AG10803 (cell line): ENCODE data around the gene SIGLEC15.

Source experiments
- DNase-seq: peaks from one replicate; pipeline ENCODE4 v3.0.0; 2010; ENCODE audit warnings: low read depth
- H3K4me3 ChIP-seq: 2 replicates; pipeline ENCODE4 v1.5.1; 2011; ENCODE audit warnings: mild to moderate bottlenecking, low read length, control low read depth
- TF ChIP-seq, protein P1 (sequence below): conservative IDR thresholded peaks from 2 replicates; pipeline ENCODE4 v1.5.1; 2011; ENCODE audit warnings: mild to moderate bottlenecking, low read length, control low read depth, inconsistent platforms

The SIGLEC15 gene

DNA sequence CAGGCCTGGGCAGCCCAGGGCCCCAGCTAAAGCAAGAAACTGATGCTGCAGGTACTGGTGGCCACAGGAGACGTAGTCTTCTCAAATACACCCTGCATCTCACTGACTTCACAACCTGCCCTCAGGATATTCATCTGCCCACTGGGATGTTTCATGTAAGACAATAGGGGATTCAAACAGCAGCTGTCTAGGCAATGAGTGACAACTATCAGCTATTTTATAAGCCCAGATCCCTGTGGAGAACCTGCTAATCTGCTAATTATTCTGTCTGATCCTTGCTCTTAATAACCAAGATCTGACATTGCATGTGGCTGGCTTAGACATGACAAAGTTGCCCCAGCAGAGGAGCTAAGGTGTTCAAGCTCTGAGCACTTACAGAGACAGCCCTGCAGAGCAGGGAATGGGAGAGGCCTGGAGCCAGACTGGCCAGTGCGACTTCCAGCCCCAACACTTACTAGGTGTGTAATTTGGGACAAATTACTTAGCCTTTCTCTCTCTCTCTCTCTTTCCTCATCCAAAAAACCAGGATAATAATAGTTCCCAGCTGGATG, 28.6 kb downstream of the SIGLEC15 start:
- TF ChIP-seq, protein P1, sequence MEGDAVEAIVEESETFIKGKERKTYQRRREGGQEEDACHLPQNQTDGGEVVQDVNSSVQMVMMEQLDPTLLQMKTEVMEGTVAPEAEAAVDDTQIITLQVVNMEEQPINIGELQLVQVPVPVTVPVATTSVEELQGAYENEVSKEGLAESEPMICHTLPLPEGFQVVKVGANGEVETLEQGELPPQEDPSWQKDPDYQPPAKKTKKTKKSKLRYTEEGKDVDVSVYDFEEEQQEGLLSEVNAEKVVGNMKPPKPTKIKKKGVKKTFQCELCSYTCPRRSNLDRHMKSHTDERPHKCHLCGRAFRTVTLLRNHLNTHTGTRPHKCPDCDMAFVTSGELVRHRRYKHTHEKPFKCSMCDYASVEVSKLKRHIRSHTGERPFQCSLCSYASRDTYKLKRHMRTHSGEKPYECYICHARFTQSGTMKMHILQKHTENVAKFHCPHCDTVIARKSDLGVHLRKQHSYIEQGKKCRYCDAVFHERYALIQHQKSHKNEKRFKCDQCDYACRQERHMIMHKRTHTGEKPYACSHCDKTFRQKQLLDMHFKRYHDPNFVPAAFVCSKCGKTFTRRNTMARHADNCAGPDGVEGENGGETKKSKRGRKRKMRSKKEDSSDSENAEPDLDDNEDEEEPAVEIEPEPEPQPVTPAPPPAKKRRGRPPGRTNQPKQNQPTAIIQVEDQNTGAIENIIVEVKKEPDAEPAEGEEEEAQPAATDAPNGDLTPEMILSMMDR = no peak
- DNase-seq = no peak
- no peak overlapping the region for H3K4me3 ChIP-seq

DNA sequence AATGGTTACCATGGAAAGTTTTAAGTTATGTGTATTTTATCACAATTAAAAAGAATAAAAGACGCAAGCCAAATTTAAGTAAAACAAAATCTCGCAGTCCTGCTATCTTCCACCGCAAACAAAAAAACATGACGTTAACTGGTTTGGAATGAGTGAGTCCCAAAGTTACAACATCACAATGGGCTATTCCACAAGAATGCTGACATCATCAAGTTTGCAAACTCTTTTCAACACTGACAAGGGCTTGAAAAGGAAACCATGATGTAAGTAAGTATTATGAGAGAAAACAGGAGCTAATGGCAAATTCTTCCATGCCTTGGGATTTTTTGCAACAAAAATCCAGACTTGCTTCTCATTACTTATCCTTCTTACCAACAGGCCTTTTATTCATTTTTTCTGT, 31.1 kb downstream of the SIGLEC15 start:
- TF ChIP-seq, protein P1 = no peak
- peak; percentile 75 for DNase-seq
- no peak overlapping the region for H3K4me3 ChIP-seq

DNA sequence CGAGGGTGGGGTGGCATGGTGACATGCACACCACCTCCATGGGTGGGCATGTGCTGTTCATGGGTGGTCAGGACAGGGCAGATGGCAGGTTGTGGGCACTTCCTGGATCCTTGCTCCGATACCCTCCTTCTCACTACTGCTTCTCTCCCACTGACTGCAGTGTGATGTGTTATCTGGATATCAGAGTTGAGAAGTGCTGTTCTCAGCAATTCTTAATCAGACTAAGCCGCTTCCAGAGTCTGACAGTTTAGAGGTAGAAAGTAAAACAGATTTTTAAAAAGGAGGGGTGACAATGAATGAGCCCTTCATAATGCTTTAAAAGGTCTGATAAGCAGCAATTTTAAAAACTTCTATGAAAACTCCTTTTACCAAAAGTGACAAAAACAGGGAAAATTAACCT, 33.9 kb downstream of the SIGLEC15 start:
- TF ChIP-seq, protein P1 = no peak
- H3K4me3 ChIP-seq = no peak overlapping the region
- DNase-seq = no peak

DNA sequence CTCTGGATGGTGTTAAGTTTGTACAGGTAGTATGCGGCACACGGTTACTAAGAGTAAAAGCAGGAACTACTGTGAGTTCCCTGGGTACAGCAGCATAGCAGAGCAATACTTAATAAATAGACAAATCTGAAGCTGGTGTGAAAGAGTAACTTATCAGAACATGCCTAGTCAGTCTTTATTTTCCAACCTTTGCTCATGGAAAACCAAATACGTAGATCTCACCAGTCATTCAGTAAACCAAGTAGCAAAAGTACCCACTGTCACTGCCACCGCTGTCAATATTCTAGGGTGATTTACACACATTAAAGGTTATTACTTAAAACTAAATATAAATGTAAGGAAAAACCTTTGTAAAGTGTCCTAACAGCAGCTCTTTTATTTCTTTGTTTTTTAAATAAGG, 35.0 kb downstream of the SIGLEC15 start:
- no peak for DNase-seq
- no peak overlapping the region for H3K4me3 ChIP-seq
- TF ChIP-seq, protein P1 = no peak

DNA sequence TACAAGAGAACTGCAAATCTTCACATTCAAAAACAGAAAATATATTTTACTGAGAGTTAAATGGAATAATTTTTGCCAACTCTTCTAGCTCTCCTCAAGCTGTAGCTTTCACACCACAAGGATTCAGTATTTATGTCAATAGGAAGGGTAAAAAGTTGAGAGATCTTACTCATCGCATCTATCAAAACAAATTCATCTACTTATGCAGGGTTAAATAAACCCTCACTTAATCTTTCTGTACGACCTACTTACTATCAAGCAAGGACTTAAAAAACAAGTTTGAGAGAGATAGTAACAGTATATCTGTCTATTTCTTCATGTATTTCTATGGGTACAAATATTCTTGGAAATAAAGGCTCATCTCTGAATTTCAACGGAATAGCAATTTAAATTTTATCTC, 35.5 kb downstream of the SIGLEC15 start:
- no peak for DNase-seq
- no peak overlapping the region for H3K4me3 ChIP-seq
- TF ChIP-seq, protein P1 = no peak

DNA sequence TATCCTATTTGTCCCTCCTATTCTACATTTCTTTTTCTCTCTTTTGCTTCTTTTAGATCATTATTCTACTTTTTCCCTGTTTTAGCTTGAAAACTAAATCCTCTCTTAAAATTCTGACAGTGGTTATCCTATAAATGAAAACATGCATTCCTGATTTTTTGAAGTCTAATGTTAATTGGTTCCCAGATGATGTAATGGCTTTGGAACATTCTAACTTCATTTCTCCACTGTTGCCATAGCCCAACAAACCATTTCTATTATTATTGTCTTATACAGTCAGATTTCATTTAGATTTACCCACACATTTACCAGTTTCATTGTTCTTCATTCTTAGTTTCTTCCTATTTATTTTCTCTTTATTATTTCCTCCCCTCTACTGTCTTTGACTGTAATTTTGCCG, 36.5 kb downstream of the SIGLEC15 start:
- TF ChIP-seq, protein P1 = no peak
- no peak for DNase-seq

DNA sequence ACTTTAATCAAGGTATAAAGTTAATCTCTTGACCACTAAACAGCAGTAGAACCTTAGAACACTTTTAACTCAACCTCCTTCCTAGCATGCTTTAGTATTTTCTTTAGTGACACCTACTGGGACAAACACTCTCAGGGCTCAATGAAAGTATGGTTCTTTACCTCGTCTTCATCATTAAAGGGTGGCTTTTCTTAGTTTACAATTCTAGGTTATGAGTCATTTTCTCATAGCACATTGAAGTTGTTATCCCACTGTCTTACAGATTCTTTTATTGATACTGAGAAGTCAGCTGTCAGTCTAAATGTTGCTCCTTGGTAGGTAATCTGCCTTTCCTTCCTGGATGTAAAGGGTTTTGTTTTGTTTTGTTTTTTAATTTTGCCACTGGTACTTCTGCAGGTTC, 38.0 kb downstream of the SIGLEC15 start:
- no peak overlapping the region for H3K4me3 ChIP-seq
- TF ChIP-seq, protein P1 = no peak
- no peak for DNase-seq

More for the DNA sequence above, 36.5 kb downstream of the SIGLEC15 start:
- no peak overlapping the region for H3K4me3 ChIP-seq
